HG02973 (cell line): ENCODE data around the gene MICALL1.
A peak's percentile ranks its signal among the peaks of the same experiment; 100 is the strongest.

Experiments
- ATAC-seq: cut with Tn5 transposase; IDR thresholded peaks from one replicate; pipeline ENCODE4 v1.9.1; 2021; ENCODE audit warnings: moderate library complexity; ENCODE audit not compliant: unreplicated experiment

Gene MICALL1, protein sequence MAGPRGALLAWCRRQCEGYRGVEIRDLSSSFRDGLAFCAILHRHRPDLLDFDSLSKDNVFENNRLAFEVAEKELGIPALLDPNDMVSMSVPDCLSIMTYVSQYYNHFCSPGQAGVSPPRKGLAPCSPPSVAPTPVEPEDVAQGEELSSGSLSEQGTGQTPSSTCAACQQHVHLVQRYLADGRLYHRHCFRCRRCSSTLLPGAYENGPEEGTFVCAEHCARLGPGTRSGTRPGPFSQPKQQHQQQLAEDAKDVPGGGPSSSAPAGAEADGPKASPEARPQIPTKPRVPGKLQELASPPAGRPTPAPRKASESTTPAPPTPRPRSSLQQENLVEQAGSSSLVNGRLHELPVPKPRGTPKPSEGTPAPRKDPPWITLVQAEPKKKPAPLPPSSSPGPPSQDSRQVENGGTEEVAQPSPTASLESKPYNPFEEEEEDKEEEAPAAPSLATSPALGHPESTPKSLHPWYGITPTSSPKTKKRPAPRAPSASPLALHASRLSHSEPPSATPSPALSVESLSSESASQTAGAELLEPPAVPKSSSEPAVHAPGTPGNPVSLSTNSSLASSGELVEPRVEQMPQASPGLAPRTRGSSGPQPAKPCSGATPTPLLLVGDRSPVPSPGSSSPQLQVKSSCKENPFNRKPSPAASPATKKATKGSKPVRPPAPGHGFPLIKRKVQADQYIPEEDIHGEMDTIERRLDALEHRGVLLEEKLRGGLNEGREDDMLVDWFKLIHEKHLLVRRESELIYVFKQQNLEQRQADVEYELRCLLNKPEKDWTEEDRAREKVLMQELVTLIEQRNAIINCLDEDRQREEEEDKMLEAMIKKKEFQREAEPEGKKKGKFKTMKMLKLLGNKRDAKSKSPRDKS

DNA sequence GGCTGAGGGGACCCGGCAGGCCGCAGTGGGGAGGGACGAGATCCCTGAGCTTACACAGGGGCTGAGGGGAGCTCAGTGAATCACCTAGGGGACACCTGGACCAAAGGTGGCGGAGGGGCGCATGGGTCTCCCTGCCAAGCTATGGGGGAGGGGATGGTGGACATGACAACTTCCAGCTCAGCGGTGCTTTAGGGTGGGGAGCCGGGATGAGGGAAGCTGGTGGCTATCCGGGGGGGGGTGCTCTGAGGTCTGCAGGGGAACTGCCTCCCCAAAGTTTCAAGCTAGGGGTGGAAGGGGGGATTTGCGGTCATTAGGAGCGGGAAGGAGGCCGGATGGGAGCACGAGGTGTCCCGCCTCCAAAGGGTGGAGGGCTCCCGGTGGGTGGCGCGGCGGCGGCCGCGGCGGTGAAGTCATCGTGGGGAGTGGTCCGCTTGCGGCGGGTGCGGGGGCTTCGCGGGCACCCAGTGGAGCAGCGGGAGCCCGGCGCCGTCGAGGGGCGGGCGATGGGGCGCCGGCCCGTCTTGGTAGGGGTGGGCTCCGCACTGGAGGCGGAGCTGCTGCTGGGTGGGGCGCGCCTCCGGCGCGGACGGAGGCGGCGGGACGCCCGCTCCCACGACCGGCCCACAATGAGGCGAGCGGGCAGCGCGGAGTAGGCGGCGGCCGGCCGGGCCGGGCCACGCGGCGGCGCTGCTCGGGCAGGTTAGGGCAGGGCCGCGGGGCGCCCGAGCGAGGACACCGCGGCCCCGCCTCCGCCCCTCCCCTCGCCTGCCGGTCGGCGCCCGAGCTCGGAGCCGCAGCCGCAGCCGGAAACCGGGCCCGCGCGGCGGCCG, at the start of gene MICALL1:
Gene MICALL1, plus strand, starts transcription at position 764 of the 830 bp plus-strand sequence. CDS start 126 bp downstream, outside the sequence.
- ATAC-seq, result peak; percentile 67

- ATAC-seq, result no peak
These were observed 45.2 kb upstream of the MICALL1 start for GRCh38 chr22:37860796-37861421.

GRCh38 chr22:37862570-37863325, 43.3 kb upstream of the MICALL1 start:
- no peak for ATAC-seq

GRCh38 chr22:37865510-37865909, 40.6 kb upstream of the MICALL1 start:
- ATAC-seq, result no peak

DNA sequence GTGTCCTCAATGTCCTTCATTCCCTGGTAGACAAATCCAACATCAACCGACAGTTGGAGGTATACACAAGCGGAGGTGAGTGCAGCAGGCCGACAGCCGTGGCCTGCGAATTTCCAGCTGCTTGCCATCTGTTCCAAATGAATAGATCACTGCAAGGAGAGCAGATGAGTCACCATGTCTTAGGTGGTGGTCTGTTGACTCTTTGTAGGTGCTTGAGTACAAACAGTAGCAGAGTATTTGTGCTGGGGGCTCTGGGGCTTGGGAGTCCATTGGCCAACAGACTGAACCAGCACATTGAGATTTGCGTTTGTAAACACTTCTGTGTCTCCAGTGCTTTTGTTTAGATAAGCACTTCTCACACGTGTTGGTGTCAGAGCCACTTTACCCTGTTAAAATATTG, 35.8 kb upstream of the MICALL1 start:
- ATAC-seq, result no peak

DNA sequence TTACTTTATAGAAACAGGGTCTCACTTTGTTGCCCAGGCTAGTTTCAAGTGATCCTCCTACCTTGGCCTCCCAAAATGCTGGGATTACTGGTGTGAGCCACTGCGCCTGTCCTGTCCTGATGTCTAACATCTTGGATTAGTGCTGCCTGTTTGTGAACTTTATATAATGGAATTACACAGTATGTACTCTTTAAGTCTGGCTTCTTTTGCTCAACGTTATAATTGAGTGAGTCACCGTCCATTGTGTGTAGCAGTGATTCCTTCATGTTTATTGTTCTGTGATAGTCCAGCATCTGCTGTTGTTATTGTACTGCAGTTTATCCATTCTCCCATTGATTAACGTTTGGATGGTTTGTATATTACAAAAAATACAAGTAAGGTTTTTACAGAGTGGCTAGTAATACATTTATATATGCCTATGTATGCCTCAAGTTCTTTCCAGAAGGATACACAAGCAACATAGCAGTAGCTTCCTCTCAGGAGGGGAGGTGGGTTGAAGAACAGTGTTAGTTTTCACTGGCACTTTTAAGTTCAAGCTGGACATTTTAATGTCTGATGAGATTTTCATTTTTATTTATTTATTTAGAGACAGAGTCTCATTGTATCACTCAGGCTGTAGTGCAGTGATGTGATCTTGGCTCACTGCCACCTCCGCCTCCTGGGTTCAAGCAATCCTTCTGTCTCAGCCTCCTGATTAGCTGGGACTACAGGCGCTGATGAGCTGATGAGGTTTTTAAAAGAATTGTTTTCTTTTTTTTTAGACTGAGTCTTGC, 25.2 kb upstream of the MICALL1 start:
- no peak for ATAC-seq

GRCh38 chr22:37884420-37884819, 21.7 kb upstream of the MICALL1 start:
- no peak for ATAC-seq

- ATAC-seq, result no peak
These were observed 18.3 kb upstream of the MICALL1 start for GRCh38 chr22:37887584-37888378.

- no peak for ATAC-seq
These were observed 14.2 kb upstream of the MICALL1 start for GRCh38 chr22:37891926-37892325.

GRCh38 chr22:37892566-37893335, 13.3 kb upstream of the MICALL1 start:
- ATAC-seq, result no peak

- ATAC-seq, result no peak
These were observed 12.5 kb upstream of the MICALL1 start for GRCh38 chr22:37893583-37893983.

DNA sequence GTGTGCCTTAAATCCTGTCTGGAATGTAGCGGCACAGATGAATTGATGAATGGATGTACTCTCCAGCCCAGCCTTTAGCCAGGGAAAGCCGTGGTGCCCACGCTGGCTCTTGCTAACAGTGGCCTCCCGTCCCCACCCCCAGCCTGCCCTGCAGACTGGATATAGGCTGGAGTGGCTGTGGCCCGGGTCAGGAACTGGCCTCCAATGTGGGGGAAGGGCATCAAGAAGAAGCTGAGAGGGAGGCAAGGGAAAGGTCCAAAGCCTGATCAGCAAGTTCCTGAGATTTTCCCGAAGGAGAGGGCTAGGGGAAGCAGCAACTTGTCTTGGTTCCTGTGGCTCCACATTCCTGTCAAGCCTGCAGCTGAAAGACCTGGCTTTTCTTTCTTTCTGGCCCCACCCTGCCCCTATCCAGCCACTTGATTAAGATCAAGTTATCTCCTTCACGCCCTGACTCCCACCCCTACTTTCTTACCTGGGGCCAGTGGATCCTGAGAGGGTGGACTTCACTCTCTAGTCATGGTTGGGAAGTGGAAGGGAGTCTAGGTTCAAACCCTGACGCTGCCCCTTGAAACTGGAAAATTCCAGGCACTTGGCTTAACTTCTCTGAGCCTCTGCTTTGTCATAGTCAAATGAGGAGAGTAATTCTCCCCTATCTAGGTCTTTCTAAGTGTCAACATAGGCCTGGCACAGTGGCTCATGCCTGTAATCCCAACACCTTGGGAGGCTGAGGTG, 11.0 kb upstream of the MICALL1 start:
- ATAC-seq, result no peak

DNA sequence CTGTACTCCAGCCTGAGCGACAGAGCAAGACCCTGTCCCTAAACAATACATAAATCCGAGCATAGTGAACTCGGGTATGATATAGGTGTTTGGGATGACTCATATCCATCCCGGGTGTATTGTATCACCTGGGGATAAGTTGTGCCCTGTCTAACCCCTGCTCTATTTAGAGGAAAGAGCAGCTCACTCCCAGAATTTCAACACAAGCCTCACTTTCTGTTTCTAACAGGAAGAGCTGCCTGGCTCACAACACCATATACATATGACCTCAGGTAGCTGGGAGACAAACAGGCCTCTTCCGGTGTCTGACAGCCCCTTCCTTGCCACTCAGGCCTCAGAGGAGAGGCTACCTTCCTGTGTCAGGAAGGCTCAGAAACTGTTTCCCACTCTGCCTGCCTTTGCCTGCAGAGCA, 9.9 kb upstream of the MICALL1 start:
- ATAC-seq, result peak; percentile 66

GRCh38 chr22:37896939-37897338, 9.2 kb upstream of the MICALL1 start:
- ATAC-seq, result no peak

DNA sequence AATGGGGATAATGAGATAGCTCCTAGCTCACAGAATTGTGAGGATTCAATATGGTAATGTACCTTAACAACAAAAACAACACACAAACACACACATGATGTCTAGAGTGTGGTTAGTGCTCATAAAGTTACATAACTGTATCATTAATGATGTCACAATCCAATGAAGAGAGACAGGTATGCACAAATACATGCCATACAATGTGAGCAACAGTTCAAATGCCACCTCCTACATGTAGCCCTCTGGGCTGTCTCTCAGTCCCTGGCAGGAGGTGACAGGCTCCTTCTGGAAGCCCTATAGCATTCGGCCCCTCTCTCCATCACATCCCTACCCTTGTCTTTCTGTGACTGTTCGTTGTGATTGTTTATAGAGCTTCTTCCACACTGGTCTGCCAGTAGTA, 8.3 kb upstream of the MICALL1 start:
- ATAC-seq, result no peak

DNA sequence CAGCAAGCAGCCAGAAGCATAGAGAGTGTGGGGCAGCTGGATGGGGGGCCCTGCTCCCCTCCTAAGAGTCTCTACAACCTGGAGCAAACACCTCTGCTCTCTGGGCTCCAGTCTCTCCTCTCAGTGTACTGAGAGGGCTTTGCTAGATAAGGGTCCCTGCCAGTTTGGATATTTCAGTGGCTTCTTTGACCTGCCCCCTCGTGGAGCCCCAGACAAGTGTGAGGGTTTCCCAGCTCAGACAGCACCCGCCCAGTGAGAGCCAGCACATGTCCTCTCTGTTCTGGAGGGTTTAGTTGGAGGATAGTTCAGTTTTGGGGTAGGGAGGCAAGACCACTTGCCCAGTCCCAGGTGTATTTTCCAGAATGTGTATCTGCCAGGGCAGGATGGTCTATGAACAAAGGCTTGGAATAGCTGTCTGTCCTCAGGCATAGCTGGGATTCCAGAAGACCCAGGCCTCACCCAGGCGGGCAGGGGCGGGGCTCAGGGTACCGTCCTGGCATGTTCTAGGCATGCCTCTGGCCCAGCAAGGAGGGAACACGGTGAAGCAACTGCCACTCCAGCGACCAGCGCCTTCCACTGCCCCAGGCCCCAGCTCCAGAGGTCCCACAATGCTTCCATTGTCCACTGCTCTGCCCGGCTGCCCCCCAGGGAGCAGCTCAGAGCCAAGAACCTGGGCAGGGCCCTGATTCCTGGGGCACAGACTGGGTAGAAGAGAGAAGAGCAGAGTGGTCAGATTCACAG, 7.5 kb upstream of the MICALL1 start:
- no peak for ATAC-seq
